Caco-2 (cell line): ENCODE measurements around the gene TIAM1. TPM values are rescaled to one million over a fixed set of nuclear protein-coding genes. Genes with fewer than 3 reads are reported as not detected.

Experiments used
- BruUV-seq: library from RNA; stranded (reverse); fragments of 400-500 nt; replicated peaks from 2 replicates; lab custom pipeline; 2021; lab: Mats Ljungman, UMichigan
- CTCF ChIA-PET: fragments of 300-600 bp; sonication (Branson Sonifier 250); formaldehyde crosslinking; loops from one replicate; lab custom pipeline; 2022; ENCODE audit warnings: antibody characterized with exemption; lab: Charles Lee
- POLR2A ChIA-PET: fragments of 300-600 bp; sonication (Branson Sonifier 250); formaldehyde crosslinking; loops from one replicate; lab custom pipeline; 2022; ENCODE audit warnings: antibody characterized with exemption; lab: Charles Lee
- DNase-seq, 2 experiments: peaks; one replicate each; pipeline versions ENCODE4 v3.0.0 to v3.0.0-alpha.2; 2020 to 2022
- H3K27me3 ChIP-seq: replicated peaks from 2 replicates; pipeline ENCODE4 v1.6.0; 2011; ENCODE audit warnings: low read length; ENCODE audit not compliant: control insufficient read depth, insufficient read depth
- H3K36me3 ChIP-seq: 2 replicates; pipeline ENCODE4 v1.5.1; 2011; ENCODE audit warnings: low read length; ENCODE audit not compliant: control insufficient read depth, insufficient read depth
- H3K4me1 ChIP-seq: fragments of 250-450 bp; sonication (Bioruptor Pico); 2 replicates; pipeline ENCODE4 v1.5.1; 2020; ENCODE audit warnings: mild to moderate bottlenecking
- H3K4me3 ChIP-seq: 2 replicates; pipeline ENCODE4 v1.5.1; 2011; ENCODE audit warnings: low read depth, mild to moderate bottlenecking, control low read depth, low read length
- H3K9me3 ChIP-seq: fragments of 250-450 bp; sonication (Bioruptor Pico); 2 replicates; pipeline ENCODE4 v1.5.1; 2020; ENCODE audit warnings: mild to moderate bottlenecking, moderate library complexity
- H3K27ac Mint-ChIP-seq: one replicate; pipeline ENCODE4 v1.8.0; 2022; ENCODE audit warnings: mixed read lengths; ENCODE audit not compliant: unreplicated experiment
- H3K27me3 Mint-ChIP-seq: one replicate; pipeline ENCODE4 v1.8.0; 2022; ENCODE audit warnings: mixed read lengths; ENCODE audit not compliant: insufficient read depth, unreplicated experiment
- H3K36me3 Mint-ChIP-seq: one replicate; pipeline ENCODE4 v1.8.0; 2022; ENCODE audit warnings: mild to moderate bottlenecking, mixed read lengths; ENCODE audit not compliant: insufficient read depth, unreplicated experiment
- H3K4me1 Mint-ChIP-seq: one replicate; pipeline ENCODE4 v1.8.0; 2022; ENCODE audit warnings: low read depth, mixed read lengths; ENCODE audit not compliant: unreplicated experiment
- H3K4me3 Mint-ChIP-seq: one replicate; pipeline ENCODE4 v1.8.0; 2022; ENCODE audit warnings: mild to moderate bottlenecking, moderate library complexity, mixed read lengths; ENCODE audit not compliant: unreplicated experiment
- H3K9me3 Mint-ChIP-seq: one replicate; pipeline ENCODE4 v1.8.0; 2022; ENCODE audit warnings: mixed read lengths; ENCODE audit not compliant: unreplicated experiment
- CTCF ChIP-seq, 2 experiments: fragments of 200-600 bp in 1 of 2; IDR thresholded peaks; 1 replicate in 1 of 2; 2 replicates in 1 of 2; pipeline versions ENCODE4 v1.5.1 to v1.8.0; 2011 to 2022; ENCODE audit warnings: antibody characterized with exemption in 1 of 2, control low read depth in 1 of 2, inconsistent platforms in 1 of 2, low read depth in 1 of 2, low read length in 1 of 2, mild to moderate bottlenecking in 1 of 2, moderate library complexity in 1 of 2; ENCODE audit not compliant: insufficient read depth in 1 of 2, severe bottlenecking in 1 of 2, unreplicated experiment in 1 of 2
- intact Hi-C: fragments of 100-400 bp; cut with micrococcal nuclease; formaldehyde crosslinking; loops from one replicate; pipeline ENCODE4 v1.10.0; 2022; ENCODE audit not compliant: unreplicated experiment
- total RNA-seq: library from RNA; stranded (reverse); gene quantifications from 2 replicates; pipeline ENCODE4 v1.2.3, GENCODE V29; 2022

Gene TIAM1
- total RNA-seq, 1 experiment from 2014 or later = 5.2 TPM

DNA sequence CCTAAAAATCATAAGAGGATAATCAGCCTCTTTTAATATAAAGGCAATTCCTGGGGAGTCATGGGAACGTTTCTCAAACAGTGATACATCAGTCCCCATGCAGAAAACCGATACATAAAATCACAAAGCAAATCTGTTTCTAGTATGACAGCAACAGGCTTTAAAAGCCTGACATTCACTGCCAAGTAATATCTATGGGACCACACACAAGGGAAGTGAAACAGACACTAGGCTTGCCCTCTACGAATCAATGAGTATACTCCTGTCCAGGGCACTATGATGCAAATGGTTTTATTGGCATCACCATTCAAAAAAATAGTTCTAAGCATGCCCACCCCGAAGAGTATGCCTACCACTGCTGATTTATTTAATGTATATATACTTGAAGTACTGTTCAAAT lies 54.4 kb downstream of the TIAM1 start:
- no peaks in the 10 kb centered on the region for H3K9me3 Mint-ChIP-seq
- POLR2A ChIA-PET = no interaction called here
- TF ChIP-seq CTCF (IDR thresholded peaks at IDR 0.05; ENCODE audit: insufficient read depth in 1 of 2, low read depth in 1 of 2, low read length in 1 of 2, severe bottlenecking in 1 of 2, unreplicated experiment in 1 of 2) = no peak

DNA sequence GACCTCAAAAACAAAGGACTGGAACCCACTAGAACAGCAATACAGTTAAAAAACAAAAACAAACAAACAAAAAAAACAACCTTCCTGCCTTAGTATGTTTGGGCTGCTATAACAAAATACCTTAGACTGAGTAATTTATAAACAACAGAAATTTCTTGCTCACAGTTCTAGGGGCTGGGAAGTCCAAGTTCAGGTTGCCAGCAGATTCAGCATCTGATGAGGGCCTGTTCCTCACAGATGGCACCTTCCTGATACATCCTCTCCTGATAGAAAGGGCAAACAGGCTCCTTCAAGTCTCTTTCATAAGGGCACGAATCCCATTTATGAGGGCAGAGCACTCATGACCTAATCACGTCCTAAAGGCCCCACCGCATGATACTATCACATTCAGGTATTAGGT lies 55.9 kb downstream of the TIAM1 start:
- no peak for DNase-seq
- Mint-ChIP-seq H3K36me3 (no peaks in the 10 kb centered on the region), H3K27me3 (no peaks in the 10 kb centered on the region), H3K4me3 (no peak overlapping the region), H3K9me3 (no peaks in the 10 kb centered on the region), H3K4me1 (no peaks in the 10 kb centered on the region), H3K27ac (no peak overlapping the region)
- ChIA-PET CTCF (no interaction called here), POLR2A (no interaction called here)
- H3K9me3 ChIP-seq = no peaks in the 10 kb centered on the region
- no peak overlapping the region for H3K4me3 ChIP-seq
- no peaks in the 10 kb centered on the region for H3K36me3 ChIP-seq
- BruUV-seq = no TSS peak
- H3K4me1 ChIP-seq = no peaks in the 10 kb centered on the region
- no peak for TF ChIP-seq CTCF (IDR thresholded peaks at IDR 0.05; ENCODE audit: insufficient read depth in 1 of 2, low read depth in 1 of 2, low read length in 1 of 2, severe bottlenecking in 1 of 2, unreplicated experiment in 1 of 2)
- intact Hi-C loops = no loop called here
- H3K27me3 ChIP-seq = no peaks in the 10 kb centered on the region

More for the DNA sequence above, 54.4 kb downstream of the TIAM1 start:
- Mint-ChIP-seq H3K36me3 (no peaks in the 10 kb centered on the region), H3K27me3 (no peaks in the 10 kb centered on the region), H3K4me1 (no peaks in the 10 kb centered on the region), H3K4me3 (no peak overlapping the region), H3K27ac (no peak overlapping the region)
- Histone ChIP-seq H3K36me3 (no peaks in the 10 kb centered on the region), H3K4me1 (no peaks in the 10 kb centered on the region), H3K9me3 (no peaks in the 10 kb centered on the region), H3K4me3 (no peak overlapping the region), H3K27me3 (no peaks in the 10 kb centered on the region)
- BruUV-seq = no TSS peak
- DNase-seq = no peak
- intact Hi-C loops = no loop called here
- CTCF ChIA-PET = no interaction called here

DNA sequence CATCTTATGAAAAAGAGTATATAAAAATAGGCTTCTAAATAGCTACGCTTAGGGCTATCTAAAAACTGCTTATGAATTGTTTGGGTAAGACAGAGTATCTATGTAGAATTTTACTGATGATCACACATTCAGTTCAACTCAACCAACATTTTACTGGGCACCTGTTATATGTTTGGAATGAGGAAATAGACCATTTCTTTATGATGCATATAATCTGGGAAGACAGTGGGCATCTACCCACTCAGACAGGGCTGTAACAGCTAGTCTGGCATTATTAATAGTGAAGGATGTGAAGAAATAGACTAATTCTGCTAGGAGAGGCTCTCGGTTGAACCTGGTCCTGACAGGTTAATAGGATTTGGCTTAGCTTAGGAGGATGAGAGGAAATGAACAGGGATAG lies 56.9 kb downstream of the TIAM1 start:
- H3K4me3 Mint-ChIP-seq = no peak overlapping the region
- no peaks in the 10 kb centered on the region for H3K9me3 ChIP-seq
- ChIA-PET CTCF (interaction anchor here (0.6 kb wide), 1 partner anchor 36 kb away, joined by 4 read pairs; no protein-coding TSS in a partner anchor), POLR2A (no interaction called here)
- H3K27me3 Mint-ChIP-seq = no peaks in the 10 kb centered on the region
- no peaks in the 10 kb centered on the region for H3K9me3 Mint-ChIP-seq
- H3K36me3 ChIP-seq = no peaks in the 10 kb centered on the region
- BruUV-seq = no TSS peak
- no peaks in the 10 kb centered on the region for H3K27me3 ChIP-seq
- H3K4me3 ChIP-seq = no peak overlapping the region
- intact Hi-C loops = no loop called here
- H3K36me3 Mint-ChIP-seq = no peaks in the 10 kb centered on the region
- no peak overlapping the region for H3K27ac Mint-ChIP-seq
- no peak for DNase-seq
- H3K4me1 Mint-ChIP-seq = no peaks in the 10 kb centered on the region
- H3K4me1 ChIP-seq = no peaks in the 10 kb centered on the region
- no peak for TF ChIP-seq CTCF (IDR thresholded peaks at IDR 0.05; ENCODE audit: insufficient read depth in 1 of 2, low read depth in 1 of 2, low read length in 1 of 2, severe bottlenecking in 1 of 2, unreplicated experiment in 1 of 2)
